K562 (cell line): ENCODE results near the gene SLC4A5. TPM values are rescaled to one million over a fixed set of nuclear protein-coding genes. Genes with fewer than 3 reads are reported as not detected.
A peak's percentile ranks its signal among the peaks of the same experiment; 100 is the strongest.

Experiments used
- ARID2 ChIP-seq: fragments of 450-650 bp; IDR thresholded peaks from 2 replicates; pipeline ENCODE4 v1.6.1; 2017; ENCODE audit warnings: antibody characterized with exemption, mild to moderate bottlenecking
- C11orf30 ChIP-seq: fragments of 450-650 bp; IDR thresholded peaks from 2 replicates; pipeline ENCODE4 v1.6.1; 2016; ENCODE audit warnings: low read depth, mild to moderate bottlenecking
- DACH1 ChIP-seq: fragments of 450-650 bp; IDR thresholded peaks from 2 replicates; pipeline ENCODE4 v1.6.1; 2018; ENCODE audit not compliant: partially characterized antibody
- ERF ChIP-seq: fragments of 450-650 bp; formaldehyde crosslinking; IDR thresholded peaks from 2 replicates; pipeline ENCODE4 v1.4.0; 2020; ENCODE audit warnings: mild to moderate bottlenecking, mixed read lengths
- FOXJ3 ChIP-seq: sonication (generic); formaldehyde crosslinking; IDR thresholded peaks from 2 replicates; pipeline ENCODE4 v1.4.0; 2020; ENCODE audit warnings: mild to moderate bottlenecking, missing genetic modification reagents
- HNRNPUL1 ChIP-seq: fragments of 200-400 bp; formaldehyde crosslinking; IDR thresholded peaks from 2 replicates; pipeline ENCODE4 v1.6.1; 2017; ENCODE audit warnings: low read length
- MCM5 ChIP-seq: fragments of 450-650 bp; IDR thresholded peaks from 2 replicates; pipeline ENCODE4 v1.6.1; 2016; ENCODE audit warnings: low read depth
- MYC ChIP-seq, 2 experiments: fragments of 250-450 bp in 1 of 2; sonication (Bioruptor Pico) in 1 of 2; IDR thresholded peaks; 2 replicates each; pipeline versions ENCODE4 v1.5.1 to v1.6.1; 2012 to 2021; ENCODE audit warnings: low read depth in 2 of 2, borderline replicate concordance in 1 of 2, improper control_type of control experiment in 1 of 2, low read length in 1 of 2, mild to moderate bottlenecking in 1 of 2, moderate library complexity in 1 of 2
- MYNN ChIP-seq, 2 experiments: sonication (generic); formaldehyde crosslinking in 1 of 2; IDR thresholded peaks; 2 replicates each; pipeline versions ENCODE4 v1.5.0 to v1.6.1; 2016 to 2020; ENCODE audit warnings: antibody characterized with exemption in 1 of 2, missing genetic modification reagents in 1 of 2
- NFE2 ChIP-seq: IDR thresholded peaks from 2 replicates; pipeline ENCODE4 v1.6.1; 2014; ENCODE audit warnings: antibody characterized with exemption, low read depth
- POLR2AphosphoS2 ChIP-seq: IDR thresholded peaks from 2 replicates; pipeline ENCODE4 v1.6.1; 2012; ENCODE audit warnings: low read length, improper control_type of control experiment
- POLR3G ChIP-seq: IDR thresholded peaks from 2 replicates; pipeline ENCODE4 v1.6.1; 2011; ENCODE audit not compliant: insufficient read length, insufficient replicate concordance; ENCODE audit errors: extremely low read depth
- U2AF1 ChIP-seq: fragments of 200-400 bp; formaldehyde crosslinking; optimal IDR thresholded peaks from 2 replicates; pipeline ENCODE3; 2017; ENCODE audit warnings: mild to moderate bottlenecking, low read depth, low read length, moderate library complexity
- ZNF175 ChIP-seq: fragments of 200-800 bp; sonication (Bioruptor generic); IDR thresholded peaks from 2 replicates; pipeline ENCODE4 v1.6.1; 2016; ENCODE audit warnings: low read depth, mild to moderate bottlenecking, missing genetic modification characterization, missing compliant biosample characterization
- ZNF311 ChIP-seq: fragments of 250-450 bp; sonication (Bioruptor Pico); IDR thresholded peaks from 2 replicates; pipeline ENCODE4 v1.4.0; 2020; ENCODE audit warnings: mild to moderate bottlenecking, moderate library complexity
- ZNF316 ChIP-seq: fragments of 450-650 bp; IDR thresholded peaks from 2 replicates; pipeline ENCODE4 v1.6.1; 2016
- ZNF431 ChIP-seq: sonication (generic); formaldehyde crosslinking; IDR thresholded peaks from 2 replicates; pipeline ENCODE4 v1.8.0; 2022; ENCODE audit warnings: mild to moderate bottlenecking, missing genetic modification reagents
- ZNF436 ChIP-seq: fragments of 250-450, 450-650 bp; sonication (Bioruptor Pico); formaldehyde crosslinking; IDR thresholded peaks from 2 replicates; pipeline ENCODE4 v1.7.0; 2020; ENCODE audit warnings: mild to moderate bottlenecking
- ZNF76 ChIP-seq: fragments of 250-450 bp; sonication (Bioruptor Pico); IDR thresholded peaks from 2 replicates; pipeline ENCODE4 v1.4.0; 2020; ENCODE audit warnings: mild to moderate bottlenecking, moderate library complexity, borderline replicate concordance
- polyA plus RNA-seq, 8 experiments: library from polyadenylated mRNA; depleted of rRNA in 4 of 8; stranded (reverse) in 5 of 8; unstranded in 3 of 8; fragments of >200 nt; fragmentation: Nextera tagmentation in 2 of 8; fragmentation: Illumina TruSeq in 1 of 8; extraction: Ambion mirVana in 2 of 8; extraction: Trizol in 1 of 8; gene quantifications; 2 replicates each; pipeline versions ENCODE4 v1.2.1 to v1.2.3, GENCODE V29; 2011 to 2014; ENCODE audit warnings: inconsistent platforms in 1 of 8, missing spikeins in 1 of 8
- total RNA-seq, 7 experiments: library from RNA; depleted of rRNA in 6 of 7; stranded (reverse); fragments of >200 nt in 6 of 7; fragmentation: Illumina TruSeq in 2 of 7; extraction: Trizol in 2 of 7; gene quantifications; 2 replicates each; pipeline versions ENCODE4 v1.2.1 to v1.2.3, GENCODE V29; 2011 to 2021; ENCODE audit warnings: low replicate concordance in 1 of 7
- TF ChIP-seq, protein P1 (sequence below): fragments of 450-650 bp; IDR thresholded peaks from 2 replicates; pipeline ENCODE4 v1.7.0; 2016; ENCODE audit warnings: borderline replicate concordance
- TF ChIP-seq, protein P2 (sequence below): sonication (generic); formaldehyde crosslinking; IDR thresholded peaks from 2 replicates; pipeline ENCODE4 v1.5.0; 2020; ENCODE audit warnings: missing genetic modification reagents
- TF ChIP-seq, protein P3 (sequence below): fragments of 250-450 bp; sonication (Bioruptor Pico); IDR thresholded peaks from 2 replicates; pipeline ENCODE4 v1.9.0; 2021; ENCODE audit warnings: mild to moderate bottlenecking, inconsistent platforms
- TF ChIP-seq, protein P4 (sequence below): sonication (generic); formaldehyde crosslinking; IDR thresholded peaks from 2 replicates; pipeline ENCODE4 v1.8.1; 2022; ENCODE audit warnings: missing genetic modification reagents

Gene SLC4A5
- total and polyA plus RNA-seq, 9 of the 15 experiments (the other 6 are each of a cell fraction or from before 2014, with no cell fraction given): 0.03 to 0.77 (median 0.14) TPM; not detected in 1

DNA sequence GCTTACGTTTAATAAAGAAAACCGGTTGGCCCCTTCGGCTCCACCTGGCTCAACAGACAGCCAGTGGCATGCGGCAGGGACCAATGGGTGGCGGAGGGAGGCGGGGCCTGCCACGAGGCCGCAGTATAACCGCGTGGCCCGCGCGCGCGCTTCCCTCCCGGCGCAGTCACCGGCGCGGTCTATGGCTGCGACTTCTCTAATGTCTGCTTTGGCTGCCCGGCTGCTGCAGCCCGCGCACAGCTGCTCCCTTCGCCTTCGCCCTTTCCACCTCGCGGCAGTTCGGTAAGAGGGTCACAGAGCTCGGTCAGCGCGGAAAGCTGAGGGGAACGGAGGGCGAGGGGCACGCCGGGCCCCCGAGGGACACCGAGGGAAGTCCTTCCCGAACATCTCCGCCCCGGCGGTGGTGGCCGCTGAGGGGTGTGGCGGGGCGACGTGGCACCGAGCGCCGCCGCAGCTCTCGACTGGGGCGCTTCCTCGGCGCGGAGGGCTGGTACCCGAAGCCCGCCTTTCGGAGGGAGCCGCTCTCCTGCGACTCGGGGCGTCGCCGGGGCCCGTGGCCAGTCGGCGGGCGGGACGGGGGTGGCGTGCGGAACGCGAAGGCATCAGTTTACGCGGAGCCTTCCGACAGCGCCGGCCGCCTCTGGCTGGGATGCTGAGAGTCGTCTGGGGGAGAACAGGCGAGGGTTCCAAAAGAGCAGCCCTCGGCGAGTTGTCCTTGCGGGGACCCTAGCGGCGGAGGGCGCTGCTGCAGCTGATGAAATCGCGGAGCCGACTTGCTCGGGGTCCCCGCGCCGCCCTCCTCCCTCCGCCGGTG lies 144.5 kb downstream of the SLC4A5 start, which contains the start of gene MTHFD2 (continued):
- TF ChIP-seq, protein P1, sequence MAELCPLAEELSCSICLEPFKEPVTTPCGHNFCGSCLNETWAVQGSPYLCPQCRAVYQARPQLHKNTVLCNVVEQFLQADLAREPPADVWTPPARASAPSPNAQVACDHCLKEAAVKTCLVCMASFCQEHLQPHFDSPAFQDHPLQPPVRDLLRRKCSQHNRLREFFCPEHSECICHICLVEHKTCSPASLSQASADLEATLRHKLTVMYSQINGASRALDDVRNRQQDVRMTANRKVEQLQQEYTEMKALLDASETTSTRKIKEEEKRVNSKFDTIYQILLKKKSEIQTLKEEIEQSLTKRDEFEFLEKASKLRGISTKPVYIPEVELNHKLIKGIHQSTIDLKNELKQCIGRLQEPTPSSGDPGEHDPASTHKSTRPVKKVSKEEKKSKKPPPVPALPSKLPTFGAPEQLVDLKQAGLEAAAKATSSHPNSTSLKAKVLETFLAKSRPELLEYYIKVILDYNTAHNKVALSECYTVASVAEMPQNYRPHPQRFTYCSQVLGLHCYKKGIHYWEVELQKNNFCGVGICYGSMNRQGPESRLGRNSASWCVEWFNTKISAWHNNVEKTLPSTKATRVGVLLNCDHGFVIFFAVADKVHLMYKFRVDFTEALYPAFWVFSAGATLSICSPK: no peak
- TF ChIP-seq MYNN (IDR thresholded peaks at IDR 0.05) (no peak), MYNN (CRISPR knock-in tag; IDR thresholded peaks at IDR 0.05) (no peak), ZNF76 (no peak), ZNF311 (CRISPR knock-in tag) (no peak), MCM5 (no peak), U2AF1 (peak; percentile 99), HNRNPUL1 (no peak), NFE2 (no peak), FOXJ3 (CRISPR knock-in tag) (no peak), ZNF316 (peak; percentile 12; the same call in 1 of the 2 replicates), ERF (CRISPR knock-in tag) (0 out of 2 replicates have a peak, but pooled peaks have one; percentile 8), MYC (IDR thresholded peaks at IDR 0.05; ENCODE audit: low read depth, low read length) (peak; percentile 100), MYC (CRISPR knock-in tag; IDR thresholded peaks at IDR 0.05; ENCODE audit: borderline replicate concordance, low read depth) (peak; percentile 99), POLR2AphosphoS2 (peak; percentile 77; the same call in 1 of the 2 replicates), ARID2 (no peak), ZNF436 (CRISPR knock-in tag) (no peak), ZNF431 (CRISPR knock-in tag) (peak; percentile 75), POLR3G (no peak), ZNF175 (CRISPR knock-in tag) (no peak), DACH1 (peak; percentile 18), C11orf30 (no peak)
- TF ChIP-seq, protein P2, sequence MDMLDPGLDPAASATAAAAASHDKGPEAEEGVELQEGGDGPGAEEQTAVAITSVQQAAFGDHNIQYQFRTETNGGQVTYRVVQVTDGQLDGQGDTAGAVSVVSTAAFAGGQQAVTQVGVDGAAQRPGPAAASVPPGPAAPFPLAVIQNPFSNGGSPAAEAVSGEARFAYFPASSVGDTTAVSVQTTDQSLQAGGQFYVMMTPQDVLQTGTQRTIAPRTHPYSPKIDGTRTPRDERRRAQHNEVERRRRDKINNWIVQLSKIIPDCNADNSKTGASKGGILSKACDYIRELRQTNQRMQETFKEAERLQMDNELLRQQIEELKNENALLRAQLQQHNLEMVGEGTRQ (CRISPR knock-in tag): peak; percentile 72
- TF ChIP-seq, protein P3, sequence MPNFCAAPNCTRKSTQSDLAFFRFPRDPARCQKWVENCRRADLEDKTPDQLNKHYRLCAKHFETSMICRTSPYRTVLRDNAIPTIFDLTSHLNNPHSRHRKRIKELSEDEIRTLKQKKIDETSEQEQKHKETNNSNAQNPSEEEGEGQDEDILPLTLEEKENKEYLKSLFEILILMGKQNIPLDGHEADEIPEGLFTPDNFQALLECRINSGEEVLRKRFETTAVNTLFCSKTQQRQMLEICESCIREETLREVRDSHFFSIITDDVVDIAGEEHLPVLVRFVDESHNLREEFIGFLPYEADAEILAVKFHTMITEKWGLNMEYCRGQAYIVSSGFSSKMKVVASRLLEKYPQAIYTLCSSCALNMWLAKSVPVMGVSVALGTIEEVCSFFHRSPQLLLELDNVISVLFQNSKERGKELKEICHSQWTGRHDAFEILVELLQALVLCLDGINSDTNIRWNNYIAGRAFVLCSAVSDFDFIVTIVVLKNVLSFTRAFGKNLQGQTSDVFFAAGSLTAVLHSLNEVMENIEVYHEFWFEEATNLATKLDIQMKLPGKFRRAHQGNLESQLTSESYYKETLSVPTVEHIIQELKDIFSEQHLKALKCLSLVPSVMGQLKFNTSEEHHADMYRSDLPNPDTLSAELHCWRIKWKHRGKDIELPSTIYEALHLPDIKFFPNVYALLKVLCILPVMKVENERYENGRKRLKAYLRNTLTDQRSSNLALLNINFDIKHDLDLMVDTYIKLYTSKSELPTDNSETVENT (CRISPR knock-in tag): peak; percentile 76; the same call in 1 of the 2 replicates
- TF ChIP-seq, protein P4, sequence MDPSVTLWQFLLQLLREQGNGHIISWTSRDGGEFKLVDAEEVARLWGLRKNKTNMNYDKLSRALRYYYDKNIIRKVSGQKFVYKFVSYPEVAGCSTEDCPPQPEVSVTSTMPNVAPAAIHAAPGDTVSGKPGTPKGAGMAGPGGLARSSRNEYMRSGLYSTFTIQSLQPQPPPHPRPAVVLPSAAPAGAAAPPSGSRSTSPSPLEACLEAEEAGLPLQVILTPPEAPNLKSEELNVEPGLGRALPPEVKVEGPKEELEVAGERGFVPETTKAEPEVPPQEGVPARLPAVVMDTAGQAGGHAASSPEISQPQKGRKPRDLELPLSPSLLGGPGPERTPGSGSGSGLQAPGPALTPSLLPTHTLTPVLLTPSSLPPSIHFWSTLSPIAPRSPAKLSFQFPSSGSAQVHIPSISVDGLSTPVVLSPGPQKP (CRISPR knock-in tag): no peak
